ENCODE results near the gene ZMYND15.
"Not testable (repeated sequence)": the region's sequence is repeated elsewhere in the genome, so short reads cannot be mapped to it uniquely, and the experiment has no call there.

The ZMYND15 gene, protein sequence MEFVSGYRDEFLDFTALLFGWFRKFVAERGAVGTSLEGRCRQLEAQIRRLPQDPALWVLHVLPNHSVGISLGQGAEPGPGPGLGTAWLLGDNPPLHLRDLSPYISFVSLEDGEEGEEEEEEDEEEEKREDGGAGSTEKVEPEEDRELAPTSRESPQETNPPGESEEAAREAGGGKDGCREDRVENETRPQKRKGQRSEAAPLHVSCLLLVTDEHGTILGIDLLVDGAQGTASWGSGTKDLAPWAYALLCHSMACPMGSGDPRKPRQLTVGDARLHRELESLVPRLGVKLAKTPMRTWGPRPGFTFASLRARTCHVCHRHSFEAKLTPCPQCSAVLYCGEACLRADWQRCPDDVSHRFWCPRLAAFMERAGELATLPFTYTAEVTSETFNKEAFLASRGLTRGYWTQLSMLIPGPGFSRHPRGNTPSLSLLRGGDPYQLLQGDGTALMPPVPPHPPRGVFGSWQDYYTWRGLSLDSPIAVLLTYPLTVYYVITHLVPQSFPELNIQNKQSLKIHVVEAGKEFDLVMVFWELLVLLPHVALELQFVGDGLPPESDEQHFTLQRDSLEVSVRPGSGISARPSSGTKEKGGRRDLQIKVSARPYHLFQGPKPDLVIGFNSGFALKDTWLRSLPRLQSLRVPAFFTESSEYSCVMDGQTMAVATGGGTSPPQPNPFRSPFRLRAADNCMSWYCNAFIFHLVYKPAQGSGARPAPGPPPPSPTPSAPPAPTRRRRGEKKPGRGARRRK

DNA sequence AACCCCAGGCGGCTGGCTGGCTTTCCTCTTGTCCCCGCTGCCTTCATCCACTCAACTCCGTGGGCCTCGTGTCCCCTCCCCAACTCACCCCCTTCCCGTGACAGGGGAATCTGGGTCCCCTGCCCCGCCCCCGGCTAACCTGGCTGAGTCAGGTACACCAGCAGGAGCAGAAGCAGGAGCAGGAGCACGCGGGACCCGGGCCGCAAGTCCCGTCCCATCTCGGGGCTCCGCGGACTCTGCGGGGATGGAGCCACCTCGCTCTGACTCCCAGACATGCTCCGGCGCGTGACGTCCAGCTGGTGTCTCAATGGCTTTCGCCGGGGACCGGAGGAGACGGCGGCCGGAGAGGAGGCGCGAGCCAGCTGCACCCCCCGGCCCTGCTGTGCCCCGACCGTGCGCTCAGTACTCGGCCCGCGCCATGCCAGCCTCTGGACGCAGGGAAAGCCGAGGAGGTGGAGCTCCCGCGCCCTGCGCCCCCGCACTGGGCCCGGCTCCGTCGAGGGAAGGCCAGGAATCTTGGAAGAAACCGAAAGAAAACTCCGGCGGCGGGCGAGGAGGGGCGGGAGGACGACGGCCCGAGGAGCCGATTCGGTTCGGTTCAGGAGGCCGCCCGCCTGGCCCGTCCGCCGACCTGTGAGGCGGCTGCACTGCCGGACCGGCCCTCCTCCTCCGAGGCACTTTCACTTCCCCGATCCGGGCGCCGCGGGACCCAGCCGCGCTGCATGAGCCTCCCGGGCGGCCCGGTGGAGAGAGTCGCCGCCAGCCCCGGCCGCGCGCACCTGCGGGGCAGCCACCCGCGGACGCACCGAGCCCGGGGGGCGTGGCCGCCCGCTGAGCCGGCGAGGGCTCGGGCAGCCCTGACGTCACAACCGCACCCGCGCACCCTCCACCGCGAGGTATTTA is at the start of gene ZMYND15, which contains the start of gene CXCL16:
ZMYND15 (plus strand) TSS at position 712 of the 903 bp plus-strand sequence. CDS start 716 bp downstream, outside the sequence.
CXCL16 (minus strand) TSS at position 807 of the 903 bp plus-strand sequence; CDS start at position 218, 589 bp downstream.
- peak; percentile 80 for DNase-seq (ENCODE audit: low spot score)

DNA sequence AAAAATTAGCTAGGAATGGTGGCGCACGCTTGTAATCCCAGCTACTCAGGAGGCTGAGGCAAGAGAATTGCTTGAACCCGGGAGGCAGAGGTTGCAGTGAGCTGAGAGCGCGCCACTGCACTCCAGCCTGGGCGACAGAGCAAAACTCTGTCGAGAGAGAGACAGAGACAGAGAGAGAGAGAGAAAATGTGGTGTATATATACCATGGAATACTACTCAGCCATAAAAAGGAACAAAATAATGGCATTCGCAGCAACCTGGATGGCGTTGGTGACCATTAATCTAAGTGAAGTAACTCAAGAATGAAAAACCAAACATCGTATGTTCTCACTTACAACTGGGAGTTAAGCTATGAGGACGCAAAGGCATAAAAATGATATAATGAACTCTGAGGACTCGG is 49.8 kb upstream of the ZMYND15 start:
- not testable (repeated sequence) for DNase-seq (ENCODE audit: low spot score)

GRCh38 chr17:4690745-4691144 is 48.9 kb upstream of the ZMYND15 start:
- DNase-seq (ENCODE audit: low spot score): no peak

- DNase-seq (ENCODE audit: low spot score): no peak
Measured at GRCh38 chr17:4691686-4692085, 47.9 kb upstream of the ZMYND15 start.

DNA sequence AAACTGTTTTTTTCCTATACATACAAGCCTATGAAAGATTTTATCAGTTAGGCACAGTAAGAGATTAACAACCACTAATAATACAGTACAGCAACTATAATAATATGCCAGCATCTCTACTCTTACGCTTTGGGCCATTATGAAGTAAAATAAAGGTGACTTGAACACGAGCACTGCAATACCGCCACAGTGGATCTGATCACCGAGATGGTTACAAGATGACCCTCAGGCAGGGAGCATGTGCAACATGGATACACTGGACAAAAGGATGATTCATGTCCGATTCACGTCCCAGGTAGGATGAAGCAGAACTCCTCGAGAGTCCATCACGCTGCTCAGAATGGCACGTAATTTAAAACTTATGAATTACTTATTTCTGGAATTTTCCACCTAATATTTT is 46.2 kb upstream of the ZMYND15 start:
- no peak for DNase-seq (ENCODE audit: low spot score)

DNA sequence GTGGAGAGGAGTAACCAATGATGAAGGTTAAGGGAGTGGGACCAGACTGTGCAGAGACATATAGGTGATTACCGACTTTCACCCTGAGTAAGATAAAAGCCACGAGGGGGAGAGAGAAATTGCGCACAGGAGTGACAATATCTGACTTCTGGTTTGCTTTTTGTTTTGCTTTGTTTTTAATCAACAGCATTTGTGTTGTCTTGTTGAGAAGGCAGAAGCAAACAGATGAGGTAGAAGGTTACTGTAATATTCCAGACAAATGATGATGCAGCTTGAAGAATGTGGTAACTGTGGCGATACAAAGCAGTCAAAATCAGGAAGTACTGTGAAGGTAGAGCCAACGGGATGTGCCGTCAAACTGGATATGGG is 43.2 kb upstream of the ZMYND15 start:
- DNase-seq (ENCODE audit: low spot score): no peak

GRCh38 chr17:4699401-4700056 is 40.1 kb upstream of the ZMYND15 start:
- DNase-seq (ENCODE audit: low spot score): not testable (repeated sequence)

DNA sequence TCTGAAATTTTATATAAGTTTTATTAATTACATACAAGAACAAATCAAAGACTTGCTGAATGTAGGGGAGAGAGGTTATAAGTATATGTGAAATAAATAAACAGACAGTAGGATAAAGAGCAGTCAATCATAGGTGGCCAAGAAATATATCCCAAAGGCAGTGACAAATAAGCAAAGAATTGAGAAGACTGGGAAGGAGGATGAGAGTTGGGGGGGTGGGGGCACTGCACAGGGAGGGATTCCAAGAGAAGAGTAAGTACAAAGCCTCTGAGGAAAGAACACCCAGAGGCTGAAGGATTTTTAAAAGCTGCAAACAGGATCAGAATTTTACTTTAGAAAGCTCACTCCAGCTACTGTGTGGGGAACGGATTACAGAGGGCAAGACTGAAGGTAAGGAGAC is 38.5 kb upstream of the ZMYND15 start:
- DNase-seq (ENCODE audit: low spot score): no peak

DNA sequence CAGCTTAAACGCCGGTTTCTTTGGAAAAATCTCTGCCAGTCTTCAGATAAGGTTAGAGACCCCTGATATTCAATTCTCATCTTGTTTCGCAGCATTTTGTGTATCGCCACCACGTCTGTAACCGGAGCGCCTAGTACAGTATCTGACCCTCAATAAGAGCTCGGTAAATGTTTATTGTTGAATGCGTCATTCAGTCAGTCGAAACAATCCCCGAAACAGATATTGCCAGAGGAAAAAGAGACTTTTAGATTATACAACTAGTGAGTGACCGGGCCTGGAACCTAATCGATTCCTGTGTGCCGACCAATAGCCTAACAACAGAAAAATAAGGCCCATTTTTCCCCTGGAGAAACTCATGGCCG is 36.3 kb upstream of the ZMYND15 start:
- no peak for DNase-seq (ENCODE audit: low spot score)

- DNase-seq (ENCODE audit: low spot score): not testable (repeated sequence)
Measured at GRCh38 chr17:4704574-4704907, 35.1 kb upstream of the ZMYND15 start.

DNA sequence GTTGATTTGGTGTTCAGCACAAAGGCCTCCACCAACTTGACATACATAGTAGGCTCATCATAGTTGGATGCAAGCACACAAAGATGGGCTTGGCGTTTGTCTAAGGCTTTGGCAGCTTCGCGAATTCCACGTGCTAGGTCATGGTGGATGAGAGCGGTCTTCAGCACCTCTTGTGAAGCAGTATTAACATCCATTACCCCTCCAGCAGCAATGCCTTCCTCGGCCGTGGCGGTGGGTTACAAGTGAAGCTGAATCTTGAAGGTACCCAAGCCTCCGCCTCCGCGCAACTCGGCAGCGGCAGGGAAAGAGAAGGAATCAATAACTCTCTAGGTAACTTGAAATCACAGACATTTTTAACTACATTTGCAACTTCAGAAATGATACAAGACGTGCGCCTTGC is 34.6 kb upstream of the ZMYND15 start:
- DNase-seq (ENCODE audit: low spot score): no peak

GRCh38 chr17:4706121-4706520 is 33.5 kb upstream of the ZMYND15 start:
- DNase-seq (ENCODE audit: low spot score): no peak

GRCh38 chr17:4708436-4708835 is 31.2 kb upstream of the ZMYND15 start:
- no peak for DNase-seq (ENCODE audit: low spot score)

GRCh38 chr17:4709794-4710692 is 29.6 kb upstream of the ZMYND15 start, which contains the start of gene ARRB2:
Gene ARRB2 (plus strand): TSS chr17:4710632. CDS start chr17:4710722, 90 bp downstream.
- peak; percentile 98 for DNase-seq (ENCODE audit: low spot score)

- DNase-seq (ENCODE audit: low spot score): no peak
Measured at GRCh38 chr17:4710693-4711634, 28.7 kb upstream of the ZMYND15 start.

- no peak for DNase-seq (ENCODE audit: low spot score)
Measured at GRCh38 chr17:4711661-4712181, 27.9 kb upstream of the ZMYND15 start.

DNA sequence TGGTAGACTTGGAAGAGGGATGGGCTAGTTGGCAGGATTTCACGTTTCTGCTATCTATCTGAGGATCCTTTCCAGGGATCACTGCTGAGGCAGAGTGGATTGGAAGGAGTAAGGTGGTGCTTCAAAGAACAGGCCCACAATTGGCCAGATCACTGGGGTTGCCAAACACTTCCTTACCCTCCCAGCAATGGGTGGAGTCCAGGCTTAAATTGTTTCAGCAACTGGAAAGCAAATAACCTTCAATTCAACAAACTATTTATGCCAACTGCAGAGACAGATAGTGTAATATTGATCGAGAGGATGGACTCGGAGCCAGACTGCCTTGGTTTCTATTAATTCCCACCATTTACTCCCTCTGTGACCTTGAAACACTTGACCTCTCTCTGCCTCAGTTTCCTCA is 27.1 kb upstream of the ZMYND15 start:
- DNase-seq (ENCODE audit: low spot score): no peak

DNA sequence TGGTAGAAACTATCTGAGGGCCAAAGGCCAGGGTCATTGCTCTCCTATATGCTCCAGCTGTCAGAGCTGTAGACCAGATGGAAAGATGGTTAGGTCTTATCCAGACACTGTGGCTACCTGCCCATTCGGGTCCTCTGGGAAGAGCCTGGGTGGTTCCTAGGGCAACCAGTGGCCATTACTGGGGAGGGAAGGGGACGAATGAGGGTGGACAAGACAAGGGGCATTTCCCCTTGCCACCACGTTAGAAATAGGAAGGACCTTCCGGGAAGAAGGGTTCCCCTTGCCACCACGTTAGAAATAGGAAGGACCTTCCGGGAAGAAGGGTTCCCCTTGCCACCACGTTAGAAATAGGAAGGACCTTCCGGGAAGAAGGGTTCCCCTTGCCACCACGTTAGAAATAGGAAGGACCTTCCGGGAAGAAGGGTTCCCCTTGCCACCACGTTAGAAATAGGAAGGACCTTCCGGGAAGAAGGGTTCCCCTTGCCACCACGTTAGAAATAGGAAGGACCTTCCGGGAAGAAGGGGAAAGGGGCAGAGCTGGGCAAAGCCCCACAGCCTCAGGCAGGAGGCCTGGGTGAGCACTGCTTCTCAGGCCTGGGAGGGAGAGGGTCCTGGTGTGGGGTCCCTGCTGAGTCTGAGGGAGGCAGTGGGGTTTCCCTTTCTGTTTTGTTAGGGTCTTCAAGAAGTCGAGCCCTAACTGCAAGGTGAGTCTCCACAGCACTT is 25.1 kb upstream of the ZMYND15 start:
- DNase-seq (ENCODE audit: low spot score): not testable (repeated sequence)
